ENCODE measurements around the gene C10orf53. TPM values are rescaled to one million over a fixed set of nuclear protein-coding genes. Genes with fewer than 3 reads are reported as not detected.

C10orf53 gene
- total RNA-seq, 1 donor from 2014 or later: not detected

GRCh38 chr10:49634069-49634660 lies 45.3 kb upstream of the C10orf53 start:
- no peak overlapping the region for H3K4me3 Mint-ChIP-seq (ENCODE audit: unreplicated experiment)
- no peak overlapping the region for H3K27ac Mint-ChIP-seq (ENCODE audit: unreplicated experiment)
- H3K9me3 Mint-ChIP-seq (ENCODE audit: unreplicated experiment): no peaks in the 10 kb centered on the region
- TF ChIP-seq CTCF (IDR thresholded peaks at IDR 0.05; ENCODE audit: unreplicated experiment): no peak
- H3K36me3 Mint-ChIP-seq (ENCODE audit: low read depth, unreplicated experiment): no peaks in the 10 kb centered on the region
- no peaks in the 10 kb centered on the region for H3K27me3 Mint-ChIP-seq (ENCODE audit: unreplicated experiment)
- DNase-seq (ENCODE audit: low spot score): no peak
- H3K4me1 Mint-ChIP-seq (ENCODE audit: unreplicated experiment): no peaks in the 10 kb centered on the region

GRCh38 chr10:49642311-49642710 lies 37.1 kb upstream of the C10orf53 start:
- Mint-ChIP-seq H3K4me3 (ENCODE audit: unreplicated experiment) (no peak overlapping the region), H3K36me3 (ENCODE audit: low read depth, unreplicated experiment) (no peaks in the 10 kb centered on the region), H3K9me3 (ENCODE audit: unreplicated experiment) (no peaks in the 10 kb centered on the region), H3K27ac (ENCODE audit: unreplicated experiment) (no peak overlapping the region), H3K4me1 (ENCODE audit: unreplicated experiment) (peaks cover 3% of the 10 kb centered on the region), H3K27me3 (ENCODE audit: unreplicated experiment) (peaks cover 12% of the 10 kb centered on the region)
- DNase-seq (ENCODE audit: low spot score): no peak
- TF ChIP-seq CTCF (IDR thresholded peaks at IDR 0.05; ENCODE audit: unreplicated experiment): no peak

- TF ChIP-seq CTCF (IDR thresholded peaks at IDR 0.05; ENCODE audit: unreplicated experiment): no peak
- Mint-ChIP-seq H3K4me3 (ENCODE audit: unreplicated experiment) (no peak overlapping the region), H3K9me3 (ENCODE audit: unreplicated experiment) (no peaks in the 10 kb centered on the region), H3K4me1 (ENCODE audit: unreplicated experiment) (peaks cover 14% of the 10 kb centered on the region), H3K27ac (ENCODE audit: unreplicated experiment) (no peak overlapping the region), H3K36me3 (ENCODE audit: low read depth, unreplicated experiment) (no peaks in the 10 kb centered on the region), H3K27me3 (ENCODE audit: unreplicated experiment) (peaks cover 12% of the 10 kb centered on the region)
- DNase-seq (ENCODE audit: low spot score): no peak
Observed at GRCh38 chr10:49643241-49644034, 36.0 kb upstream of the C10orf53 start.

GRCh38 chr10:49644035-49644646 lies 35.3 kb upstream of the C10orf53 start:
- Mint-ChIP-seq H3K27me3 (ENCODE audit: unreplicated experiment) (peaks cover 15% of the 10 kb centered on the region), H3K36me3 (ENCODE audit: low read depth, unreplicated experiment) (no peaks in the 10 kb centered on the region), H3K4me1 (ENCODE audit: unreplicated experiment) (peaks cover 20% of the 10 kb centered on the region), H3K4me3 (ENCODE audit: unreplicated experiment) (no peak overlapping the region), H3K27ac (ENCODE audit: unreplicated experiment) (no peak overlapping the region), H3K9me3 (ENCODE audit: unreplicated experiment) (no peaks in the 10 kb centered on the region)
- DNase-seq (ENCODE audit: low spot score): no peak
- no peak for TF ChIP-seq CTCF (IDR thresholded peaks at IDR 0.05; ENCODE audit: unreplicated experiment)

GRCh38 chr10:49645417-49645816 lies 34.0 kb upstream of the C10orf53 start:
- H3K27ac Mint-ChIP-seq (ENCODE audit: unreplicated experiment): no peak overlapping the region
- DNase-seq (ENCODE audit: low spot score): no peak
- H3K27me3 Mint-ChIP-seq (ENCODE audit: unreplicated experiment): peaks cover 16% of the 10 kb centered on the region

More at GRCh38 chr10:49645417-49645816, 34.0 kb upstream of the C10orf53 start:
- Mint-ChIP-seq H3K9me3 (ENCODE audit: unreplicated experiment) (no peaks in the 10 kb centered on the region), H3K36me3 (ENCODE audit: low read depth, unreplicated experiment) (no peaks in the 10 kb centered on the region), H3K4me3 (ENCODE audit: unreplicated experiment) (no peak overlapping the region), H3K4me1 (ENCODE audit: unreplicated experiment) (peaks cover 31% of the 10 kb centered on the region)
- no peak for TF ChIP-seq CTCF (IDR thresholded peaks at IDR 0.05; ENCODE audit: unreplicated experiment)

Measured in endothelial cell (in vitro differentiated cells).